Inflammatory macrophage treated with lipopolysaccharide for 4 hours (primary cell): Measurements from ENCODE around the gene CEP250.
"Not testable (repeated sequence)": the region's sequence is repeated elsewhere in the genome, so short reads cannot be mapped to it uniquely, and the experiment has no call there.

Experiments
- DNase-seq: peaks from one replicate; pipeline ENCODE4 v3.0.0-alpha.2; 2020

Gene CEP250

GRCh38 chr20:35496481-35496880 is 41.1 kb downstream of the CEP250 start:
- DNase-seq: no peak

DNA sequence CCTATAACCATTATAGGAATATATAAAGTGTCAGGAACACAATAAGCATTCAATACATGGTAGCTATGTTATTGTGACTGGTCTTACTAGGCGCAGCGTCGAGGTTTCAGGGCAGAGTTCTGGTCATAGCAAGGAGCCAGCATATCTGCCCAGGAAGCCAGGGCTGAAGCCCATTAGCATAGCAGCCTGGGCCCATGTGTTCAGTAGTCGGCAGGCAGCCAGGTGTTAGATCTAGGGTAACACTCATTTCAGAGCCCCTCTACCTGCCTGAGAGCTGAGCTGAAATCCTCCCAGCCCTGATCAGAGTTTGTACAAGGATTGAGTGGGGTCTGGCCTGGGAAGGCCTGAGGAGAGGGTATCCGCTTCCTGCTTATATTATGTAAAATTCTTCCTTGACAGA is 41.9 kb downstream of the CEP250 start:
- no peak for DNase-seq

DNA sequence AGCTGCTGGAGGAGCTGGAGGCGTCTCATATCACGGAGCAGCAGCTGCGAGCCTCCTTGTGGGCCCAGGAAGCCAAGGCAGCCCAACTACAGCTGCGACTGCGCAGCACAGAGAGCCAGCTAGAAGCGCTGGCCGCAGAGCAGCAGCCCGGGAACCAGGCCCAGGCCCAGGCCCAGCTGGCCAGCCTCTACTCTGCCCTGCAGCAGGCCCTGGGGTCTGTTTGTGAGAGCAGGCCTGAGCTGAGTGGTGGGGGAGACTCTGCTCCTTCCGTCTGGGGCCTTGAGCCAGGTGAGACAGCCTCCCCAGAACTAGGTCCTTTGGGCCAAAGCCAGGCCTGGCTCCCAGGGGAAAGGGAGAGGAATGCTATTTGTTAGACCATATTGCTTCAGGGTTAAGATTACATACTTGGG is 42.4 kb downstream of the CEP250 start:
- DNase-seq: no peak

DNA sequence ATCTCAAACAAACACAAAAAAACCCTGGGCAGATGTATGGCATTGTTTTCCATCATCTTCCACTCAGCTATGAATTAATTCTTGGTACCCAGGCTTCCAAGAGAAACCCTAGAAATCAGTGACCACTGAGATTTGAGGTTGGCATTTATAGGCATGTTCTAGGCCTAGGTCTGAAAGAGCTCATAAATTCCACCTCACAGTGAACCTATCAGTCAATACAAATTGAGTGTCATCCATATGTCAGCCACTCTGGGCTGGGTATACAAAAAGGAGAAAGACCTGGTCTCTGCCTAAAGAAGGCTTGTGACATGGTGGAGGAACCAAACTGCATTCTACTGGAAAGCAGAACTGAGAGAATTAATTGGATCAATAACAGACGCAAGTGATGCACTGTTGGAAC is 43.9 kb downstream of the CEP250 start:
- DNase-seq: no peak

- DNase-seq: peak; percentile 24
Measured at GRCh38 chr20:35502352-35502751, 47.0 kb downstream of the CEP250 start.

- DNase-seq: no peak
Measured at GRCh38 chr20:35503281-35503680, 47.9 kb downstream of the CEP250 start.

GRCh38 chr20:35503841-35504561 is 48.6 kb downstream of the CEP250 start:
- DNase-seq: no peak

DNA sequence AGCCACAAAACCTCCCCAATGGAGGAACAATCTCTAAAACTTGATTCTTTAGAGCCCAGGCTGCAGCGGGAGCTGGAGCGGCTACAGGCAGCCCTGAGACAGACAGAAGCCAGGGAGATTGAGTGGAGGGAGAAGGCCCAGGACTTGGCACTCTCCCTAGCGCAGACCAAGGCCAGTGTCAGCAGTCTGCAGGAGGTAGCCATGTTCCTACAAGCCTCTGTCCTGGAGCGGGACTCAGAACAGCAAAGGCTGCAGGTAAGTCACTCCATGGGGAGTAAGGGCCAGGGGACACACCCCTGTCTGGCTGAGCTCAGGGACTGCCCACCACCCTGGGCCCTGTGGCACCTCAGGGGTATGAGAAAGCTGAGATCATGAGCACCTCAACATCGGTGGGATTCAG is 49.4 kb downstream of the CEP250 start:
- DNase-seq: no peak

DNA sequence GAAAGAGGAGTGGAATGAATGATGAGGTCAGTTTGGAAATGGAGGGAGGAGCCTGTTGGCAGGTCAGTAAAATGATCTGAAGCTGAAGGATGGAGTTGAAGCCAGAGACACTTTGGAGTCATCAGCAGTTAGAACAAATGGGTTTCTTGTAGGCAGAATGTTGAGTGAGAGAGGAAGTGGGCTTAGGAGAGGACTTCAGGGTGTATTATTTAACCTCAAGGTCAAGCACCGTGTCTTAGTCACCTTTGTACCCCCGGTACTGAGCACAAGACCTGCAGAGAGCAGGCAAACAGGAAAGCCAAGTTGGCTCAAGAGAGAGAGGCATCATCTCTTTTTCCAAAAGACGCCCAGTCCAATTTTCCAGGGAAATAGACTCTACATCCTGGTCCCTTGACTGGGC is 50.8 kb downstream of the CEP250 start:
- DNase-seq: no peak

GRCh38 chr20:35506872-35507638 is 51.7 kb downstream of the CEP250 start:
- no peak for DNase-seq

- DNase-seq: no peak
Measured at GRCh38 chr20:35508493-35509218, 53.3 kb downstream of the CEP250 start.

DNA sequence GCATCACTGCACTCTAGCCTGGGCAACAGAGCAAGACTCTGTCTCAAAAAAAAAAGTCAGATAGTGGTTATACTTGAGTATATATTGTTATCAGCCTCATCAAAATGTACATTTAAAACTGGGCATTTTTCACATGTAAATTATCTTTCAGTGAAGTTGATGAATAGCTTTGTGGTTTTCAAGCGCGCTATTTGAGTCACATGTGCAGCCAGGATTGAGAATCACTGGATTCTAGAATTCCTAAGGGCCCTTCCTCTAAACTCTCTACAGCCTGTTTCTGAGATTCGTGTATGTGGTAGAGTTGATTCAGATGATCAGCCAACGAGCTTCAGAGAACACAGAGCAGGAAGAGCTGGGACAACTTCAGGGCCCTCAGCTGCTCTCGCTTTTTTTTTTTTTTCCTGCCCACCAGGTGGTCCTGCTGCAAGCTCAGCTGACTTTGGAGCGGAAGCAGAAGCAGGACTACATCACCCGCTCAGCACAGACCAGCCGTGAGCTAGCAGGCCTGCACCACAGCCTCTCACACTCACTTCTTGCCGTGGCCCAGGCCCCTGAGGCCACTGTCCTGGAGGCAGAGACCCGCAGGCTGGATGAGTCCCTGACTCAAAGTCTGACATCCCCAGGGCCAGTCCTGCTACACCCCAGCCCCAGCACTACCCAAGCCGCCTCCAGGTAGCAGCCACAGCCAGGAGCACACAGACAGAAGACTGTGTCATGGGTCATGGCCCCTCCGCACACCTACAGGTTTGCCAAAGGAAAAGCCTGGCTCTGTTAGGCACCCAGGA is 55.7 kb downstream of the CEP250 start:
- DNase-seq: no peak

GRCh38 chr20:35511814-35512420 is 56.5 kb downstream of the CEP250 start:
- DNase-seq: no peak

DNA sequence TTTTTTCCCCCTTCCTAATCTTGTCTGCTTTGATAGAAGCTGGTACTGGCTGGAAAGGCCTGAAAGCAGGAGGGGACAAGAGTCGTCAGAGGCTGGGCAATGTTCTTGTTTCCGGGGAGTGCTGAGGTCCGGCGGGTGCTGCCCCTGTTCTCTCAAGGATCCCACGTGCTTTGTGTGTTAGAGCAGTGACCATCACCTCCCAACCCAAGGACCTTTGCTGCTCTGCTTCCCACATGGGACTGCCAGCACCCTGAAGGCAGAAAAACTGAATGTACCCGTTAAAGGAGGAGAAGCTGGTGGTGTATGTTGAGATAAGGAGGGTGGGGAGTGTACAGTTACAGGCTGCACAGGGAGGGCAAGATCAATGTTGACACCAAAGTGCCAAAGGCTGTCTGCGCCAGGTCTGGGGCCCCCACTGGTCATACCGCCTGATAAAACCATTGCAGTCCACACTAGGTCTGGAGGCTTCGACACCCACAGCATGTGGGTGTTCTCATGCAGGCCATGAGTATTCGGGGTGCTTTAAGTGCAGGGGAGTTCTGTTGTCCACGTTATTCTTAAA is 59.1 kb downstream of the CEP250 start:
- no peak for DNase-seq

- DNase-seq: no peak
Measured at GRCh38 chr20:35515341-35515740, 59.9 kb downstream of the CEP250 start.

DNA sequence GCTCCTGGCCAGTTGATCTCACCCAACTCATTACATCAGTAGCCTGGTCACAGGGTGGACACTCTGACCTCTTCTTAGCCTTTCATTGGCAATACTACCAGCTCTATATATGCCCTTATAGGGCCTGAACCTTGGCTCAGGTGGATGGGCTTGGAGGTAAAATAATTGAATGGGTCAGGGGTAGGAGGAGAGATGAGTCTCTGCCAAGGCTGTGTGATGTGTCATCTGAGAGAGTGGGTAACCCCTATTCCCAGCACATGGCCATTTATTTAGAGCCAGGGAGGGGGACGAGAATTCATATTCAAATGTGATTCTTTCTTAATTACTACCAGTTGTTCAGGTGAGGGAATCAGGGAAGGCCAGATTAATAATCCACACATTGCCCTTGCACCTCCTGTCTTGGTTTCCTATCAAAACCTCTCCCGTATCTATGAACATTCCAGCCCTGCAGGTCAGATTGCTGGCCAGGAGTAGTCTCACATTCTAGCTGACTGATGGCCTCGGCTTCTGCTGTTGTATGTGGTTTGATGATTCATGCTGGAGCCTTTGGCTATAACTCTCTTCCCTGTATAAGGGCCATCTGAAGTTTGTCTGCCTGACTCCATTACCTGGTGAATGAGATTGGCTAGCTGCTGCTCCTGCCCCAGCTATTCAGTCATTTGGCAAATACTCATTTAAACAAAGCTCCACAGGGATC is 60.7 kb downstream of the CEP250 start:
- DNase-seq: no peak

GRCh38 chr20:35517125-35517524 is 61.7 kb downstream of the CEP250 start:
- no peak for DNase-seq

- not testable (repeated sequence) for DNase-seq
Measured at GRCh38 chr20:35517767-35518166, 62.4 kb downstream of the CEP250 start.

GRCh38 chr20:35518955-35519354 is 63.6 kb downstream of the CEP250 start:
- DNase-seq: no peak

- DNase-seq: peak; percentile 7
Measured at GRCh38 chr20:35523298-35523888, 68.0 kb downstream of the CEP250 start.

GRCh38 chr20:35525639-35526038 is 70.2 kb downstream of the CEP250 start:
- DNase-seq: no peak
